ENCODE results near the gene TNIP2. TPM values are rescaled to one million over a fixed set of nuclear protein-coding genes. Genes with fewer than 3 reads are reported as not detected.
"Not testable (repeated sequence)": the region's sequence is repeated elsewhere in the genome, so short reads cannot be mapped to it uniquely, and the experiment has no call there.

Gene TNIP2
- total RNA-seq, 1 experiment from 2014 or later: 31.9 TPM

DNA sequence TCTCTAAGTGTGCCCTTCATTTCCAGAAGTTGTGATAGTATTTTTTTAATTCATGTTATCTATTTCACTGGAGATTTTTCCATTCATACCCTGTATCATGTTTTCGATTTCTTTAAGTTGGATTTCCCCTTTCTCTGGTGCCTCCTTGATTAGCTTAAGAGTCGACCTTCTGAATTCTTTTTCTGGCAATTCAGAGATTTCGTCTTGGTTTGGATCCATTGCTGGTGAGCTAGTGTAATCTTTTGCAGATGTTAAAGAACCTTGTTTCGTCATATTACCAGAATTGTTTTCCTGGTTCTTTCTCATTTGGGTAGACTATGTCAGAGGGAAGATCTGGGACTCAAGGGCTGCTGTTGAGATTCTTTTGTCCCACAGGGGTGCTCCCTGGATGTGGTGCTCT, 27.7 kb upstream of the TNIP2 start:
- no TSS peak for BruUV-seq (replicated peaks)
- ChIA-PET POLR2A (ENCODE audit: low non-redundant PET) (no interaction called here), CTCF (no interaction called here)

DNA sequence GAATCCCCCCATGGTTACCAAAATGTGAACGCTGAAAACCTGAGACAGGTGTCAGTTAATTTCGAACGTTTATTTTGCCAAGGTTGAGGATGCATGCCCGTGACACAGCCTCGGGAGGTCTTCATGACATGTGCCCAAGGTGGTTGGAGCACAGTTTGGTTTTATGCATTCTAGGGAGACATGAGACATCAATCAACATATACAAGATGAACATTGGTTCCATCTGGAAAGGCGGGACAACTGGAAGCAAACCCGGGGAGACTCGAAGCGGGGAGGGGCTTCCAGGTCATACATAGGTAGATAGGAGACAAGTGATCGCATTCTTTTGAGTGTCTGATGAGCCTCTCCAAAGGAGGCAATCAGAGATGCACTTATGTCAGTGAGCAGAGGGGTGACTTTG, 25.8 kb upstream of the TNIP2 start:
- Histone ChIP-seq H3K4me3 (ENCODE audit: low read depth, low read length, poor library complexity, severe bottlenecking) (no peak overlapping the region), H3K27me3 (replicated peaks; ENCODE audit: insufficient read depth, low read depth, low read length, poor library complexity) (no peaks in the 10 kb centered on the region), H3K36me3 (ENCODE audit: insufficient read depth, low read length, poor library complexity, severe bottlenecking) (no peaks in the 10 kb centered on the region), H3K27ac (ENCODE audit: low read depth, low read length, poor library complexity, severe bottlenecking) (no peak overlapping the region), H3K9me3 (ENCODE audit: low read depth, low read length, poor library complexity, severe bottlenecking) (no peaks in the 10 kb centered on the region), H3K4me1 (ENCODE audit: insufficient read depth, low read length, poor library complexity, severe bottlenecking) (no peaks in the 10 kb centered on the region)
- TF ChIP-seq, protein P1, sequence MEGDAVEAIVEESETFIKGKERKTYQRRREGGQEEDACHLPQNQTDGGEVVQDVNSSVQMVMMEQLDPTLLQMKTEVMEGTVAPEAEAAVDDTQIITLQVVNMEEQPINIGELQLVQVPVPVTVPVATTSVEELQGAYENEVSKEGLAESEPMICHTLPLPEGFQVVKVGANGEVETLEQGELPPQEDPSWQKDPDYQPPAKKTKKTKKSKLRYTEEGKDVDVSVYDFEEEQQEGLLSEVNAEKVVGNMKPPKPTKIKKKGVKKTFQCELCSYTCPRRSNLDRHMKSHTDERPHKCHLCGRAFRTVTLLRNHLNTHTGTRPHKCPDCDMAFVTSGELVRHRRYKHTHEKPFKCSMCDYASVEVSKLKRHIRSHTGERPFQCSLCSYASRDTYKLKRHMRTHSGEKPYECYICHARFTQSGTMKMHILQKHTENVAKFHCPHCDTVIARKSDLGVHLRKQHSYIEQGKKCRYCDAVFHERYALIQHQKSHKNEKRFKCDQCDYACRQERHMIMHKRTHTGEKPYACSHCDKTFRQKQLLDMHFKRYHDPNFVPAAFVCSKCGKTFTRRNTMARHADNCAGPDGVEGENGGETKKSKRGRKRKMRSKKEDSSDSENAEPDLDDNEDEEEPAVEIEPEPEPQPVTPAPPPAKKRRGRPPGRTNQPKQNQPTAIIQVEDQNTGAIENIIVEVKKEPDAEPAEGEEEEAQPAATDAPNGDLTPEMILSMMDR (conservative IDR thresholded peaks at IDR 0.05; ENCODE audit: low read depth, low read length): no peak
- no peak for TF ChIP-seq EZH2 (IDR thresholded peaks at IDR 0.05; ENCODE audit: borderline replicate concordance, low read depth, low read length, poor library complexity, severe bottlenecking)
- ChIA-PET POLR2A (ENCODE audit: low non-redundant PET) (interaction anchor here (0.6 kb wide), 1 partner anchor 110 kb away, joined by 6 read pairs; no protein-coding TSS in a partner anchor), CTCF (no interaction called here)
- intact Hi-C loops (cut with micrococcal nuclease; ENCODE audit: unreplicated experiment): no loop called here
- no TSS peak for BruUV-seq (replicated peaks)
- no peak for DNase-seq (ENCODE audit: low spot score)

More for the DNA sequence above, 27.7 kb upstream of the TNIP2 start:
- Histone ChIP-seq H3K36me3 (ENCODE audit: insufficient read depth, low read length, poor library complexity, severe bottlenecking) (no peaks in the 10 kb centered on the region), H3K4me3 (ENCODE audit: low read depth, low read length, poor library complexity, severe bottlenecking) (no peak overlapping the region), H3K9me3 (ENCODE audit: low read depth, low read length, poor library complexity, severe bottlenecking) (no peaks in the 10 kb centered on the region), H3K4me1 (ENCODE audit: insufficient read depth, low read length, poor library complexity, severe bottlenecking) (no peaks in the 10 kb centered on the region), H3K27me3 (replicated peaks; ENCODE audit: insufficient read depth, low read depth, low read length, poor library complexity) (no peaks in the 10 kb centered on the region), H3K27ac (ENCODE audit: low read depth, low read length, poor library complexity, severe bottlenecking) (no peak overlapping the region)
- DNase-seq (ENCODE audit: low spot score): no peak
- no peak for TF ChIP-seq EZH2 (IDR thresholded peaks at IDR 0.05; ENCODE audit: borderline replicate concordance, low read depth, low read length, poor library complexity, severe bottlenecking)
- TF ChIP-seq, protein P1 (conservative IDR thresholded peaks at IDR 0.05; ENCODE audit: low read depth, low read length): no peak
- intact Hi-C loops (cut with micrococcal nuclease; ENCODE audit: unreplicated experiment): no loop called here

- POLR2A ChIA-PET (ENCODE audit: low non-redundant PET); H3K4me1 ChIP-seq (ENCODE audit: insufficient read depth, low read length, poor library complexity, severe bottlenecking); H3K27ac ChIP-seq (ENCODE audit: low read depth, low read length, poor library complexity, severe bottlenecking); intact Hi-C loops (cut with micrococcal nuclease; ENCODE audit: unreplicated experiment); H3K9me3 ChIP-seq (ENCODE audit: low read depth, low read length, poor library complexity, severe bottlenecking); H3K27me3 ChIP-seq (replicated peaks; ENCODE audit: insufficient read depth, low read depth, low read length, poor library complexity); H3K4me3 ChIP-seq (ENCODE audit: low read depth, low read length, poor library complexity, severe bottlenecking); DNase-seq (ENCODE audit: low spot score); CTCF ChIA-PET; BruUV-seq (replicated peaks); H3K36me3 ChIP-seq (ENCODE audit: insufficient read depth, low read length, poor library complexity, severe bottlenecking): not testable (repeated sequence)
Observed at GRCh38 chr4:2780643-2781042, 24.5 kb upstream of the TNIP2 start.

DNA sequence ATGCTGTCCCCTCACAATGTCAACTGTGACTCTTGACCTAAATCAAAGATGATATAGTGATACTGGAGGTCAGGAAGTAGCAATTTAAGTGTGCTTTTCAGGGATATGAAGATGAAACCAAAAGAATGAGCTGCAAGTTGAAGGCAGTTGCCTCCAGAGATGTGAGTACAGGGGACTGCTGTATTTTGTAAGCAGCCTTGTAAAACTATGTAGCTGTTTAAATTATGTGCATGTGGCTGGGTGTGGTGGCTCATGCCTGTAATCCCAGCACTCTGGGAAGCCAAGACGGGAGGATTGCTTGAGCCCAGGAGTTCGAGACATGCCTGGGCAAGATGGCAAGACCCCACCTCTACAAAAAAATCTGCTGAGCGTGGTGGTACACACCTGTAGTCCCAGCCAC, 15.1 kb upstream of the TNIP2 start:
- no peaks in the 10 kb centered on the region for H3K27me3 ChIP-seq (replicated peaks; ENCODE audit: insufficient read depth, low read depth, low read length, poor library complexity)
- TF ChIP-seq, protein P1 (conservative IDR thresholded peaks at IDR 0.05; ENCODE audit: low read depth, low read length): no peak
- TF ChIP-seq EZH2 (IDR thresholded peaks at IDR 0.05; ENCODE audit: borderline replicate concordance, low read depth, low read length, poor library complexity, severe bottlenecking): no peak
- H3K36me3 ChIP-seq (ENCODE audit: insufficient read depth, low read length, poor library complexity, severe bottlenecking): no peaks in the 10 kb centered on the region
- H3K4me1 ChIP-seq (ENCODE audit: insufficient read depth, low read length, poor library complexity, severe bottlenecking): no peaks in the 10 kb centered on the region
- no peaks in the 10 kb centered on the region for H3K9me3 ChIP-seq (ENCODE audit: low read depth, low read length, poor library complexity, severe bottlenecking)
- intact Hi-C loops (cut with micrococcal nuclease; ENCODE audit: unreplicated experiment): no loop called here
- CTCF ChIA-PET: no interaction called here
- POLR2A ChIA-PET (ENCODE audit: low non-redundant PET): no interaction called here
- no peak for DNase-seq (ENCODE audit: low spot score)
- H3K4me3 ChIP-seq (ENCODE audit: low read depth, low read length, poor library complexity, severe bottlenecking): no peak overlapping the region
- BruUV-seq (replicated peaks): no TSS peak
- no peak overlapping the region for H3K27ac ChIP-seq (ENCODE audit: low read depth, low read length, poor library complexity, severe bottlenecking)

All from A673 (cell line).